GM19452 (cell line): Measurements from ENCODE around the gene SUFU.

ENCODE experiments used
- ATAC-seq: cut with Tn5 transposase; IDR thresholded peaks from one replicate; pipeline ENCODE4 v1.9.1; 2021; ENCODE audit not compliant: unreplicated experiment

The SUFU gene

GRCh38 chr10:102682981-102683380 lies 179.2 kb downstream of the SUFU start:
- no peak for ATAC-seq
